T-cell (primary cell): Measurements from ENCODE around the gene CDC42BPA. TPM values are rescaled to one million over a fixed set of nuclear protein-coding genes. Genes with fewer than 3 reads are reported as not detected.

Experiments
- ATAC-seq, 4 experiments: fragments of 200-7000 bp in 3 of 4; fragments of 150-1000 bp in 1 of 4; cut with Tn5 transposase; replicated peaks in 1 of 4; 1 replicate in 3 of 4; 2 replicates in 1 of 4; pipeline ENCODE4 v1.10.0; 2021; ENCODE audit warnings: moderate library complexity in 3 of 4, mild to moderate bottlenecking in 2 of 4, moderate number of reproducible peaks in 1 of 4
- CTCF ChIA-PET, 2 donors: fragments of 300-600 bp; sonication (Branson Sonifier 250); formaldehyde crosslinking; loops; one replicate each; lab custom pipeline; 2022; ENCODE audit warnings: antibody characterized with exemption in 2 of 2; lab: Charles Lee
- POLR2A ChIA-PET, 2 donors: fragments of 300-600 bp; sonication (Branson Sonifier 250); formaldehyde crosslinking; loops; one replicate each; lab custom pipeline; 2022; ENCODE audit warnings: antibody characterized with exemption in 2 of 2; lab: Charles Lee
- DNase-seq, 35 experiments: peaks; one replicate each; pipeline versions ENCODE4 v3.0.0 to v3.0.0-alpha.2; 2013 to 2023
- H3K27ac ChIP-seq: one replicate; pipeline ENCODE4 v1.5.1; 2013; ENCODE audit warnings: low read length
- H3K27me3 ChIP-seq, 2 experiments: replicated peaks in 1 of 2; 1 replicate in 1 of 2; 2 replicates in 1 of 2; pipeline versions ENCODE4 v1.6.1 to v1.7.0; 2013; ENCODE audit warnings: low read length in 1 of 2, mixed read lengths in 1 of 2; ENCODE audit not compliant: control insufficient read depth in 2 of 2, insufficient read depth in 2 of 2; ENCODE audit errors: extremely low read depth in 1 of 2
- H3K36me3 ChIP-seq, 2 donors: 1 replicate in 1 of 2; 2 replicates in 1 of 2; pipeline versions ENCODE4 v1.6.1 to v1.7.0; 2013; ENCODE audit warnings: low read length in 1 of 2; ENCODE audit not compliant: control insufficient read depth in 2 of 2, insufficient read depth in 1 of 2; ENCODE audit errors: extremely low read depth in 1 of 2
- H3K4me1 ChIP-seq, 2 experiments: 1 replicate in 1 of 2; 2 replicates in 1 of 2; pipeline versions ENCODE4 v1.6.1 to v1.7.0; 2013; ENCODE audit warnings: low read length in 2 of 2, mixed read lengths in 1 of 2; ENCODE audit not compliant: insufficient read depth in 2 of 2, control insufficient read depth in 1 of 2; ENCODE audit errors: extremely low read depth in 1 of 2
- H3K4me3 ChIP-seq, 2 donors: 1 replicate in 1 of 2; 2 replicates in 1 of 2; pipeline versions ENCODE4 v1.5.1 to v1.7.0; 2013; ENCODE audit warnings: mild to moderate bottlenecking in 2 of 2, low read length in 1 of 2, moderate library complexity in 1 of 2; ENCODE audit not compliant: control insufficient read depth in 1 of 2; ENCODE audit errors: extremely low read depth in 1 of 2
- H3K9me3 ChIP-seq: 2 replicates; pipeline ENCODE4 v1.7.0; 2013
- H3K27ac Mint-ChIP-seq, 2 donors: one replicate each; pipeline ENCODE4 v1.8.0; 2020 to 2021; ENCODE audit warnings: mild to moderate bottlenecking in 2 of 2, mixed read lengths in 2 of 2
- H3K27me3 Mint-ChIP-seq, 2 donors: one replicate each; pipeline ENCODE4 v1.8.0; 2021 to 2022; ENCODE audit warnings: mixed read lengths in 2 of 2
- H3K36me3 Mint-ChIP-seq: one replicate; pipeline ENCODE4 v1.8.0; 2021; ENCODE audit warnings: mixed read lengths
- H3K4me1 Mint-ChIP-seq, 3 donors: one replicate each; pipeline ENCODE4 v1.8.0; 2020 to 2022; ENCODE audit warnings: mixed read lengths in 3 of 3, mild to moderate bottlenecking in 1 of 3
- H3K4me3 Mint-ChIP-seq, 3 donors: one replicate each; pipeline ENCODE4 v1.8.0; 2020 to 2022; ENCODE audit warnings: mild to moderate bottlenecking in 3 of 3, mixed read lengths in 3 of 3, moderate library complexity in 3 of 3
- H3K9me3 Mint-ChIP-seq, 3 donors: one replicate each; pipeline ENCODE4 v1.8.0; 2020 to 2022; ENCODE audit warnings: mixed read lengths in 3 of 3
- WGBS: methylation state at CpG from one replicate; pipeline ENCODE4 v1.1.5; 2013; ENCODE audit warnings: missing lambda C conversion rate; ENCODE audit not compliant: insufficient coverage; 5-methylcytosine and 5-hydroxymethylcytosine counted together
- total RNA-seq, 35 experiments: library from RNA in 6 of 35; stranded (reverse) in 6 of 35; fragments of 120-200 nt in 1 of 35; gene quantifications; one replicate each; pipeline versions ENCODE4 v1.2.1 to v1.2.4 and lab custom pipeline; 2013 to 2026

CDC42BPA gene
- total RNA-seq, 5 donors from 2014 or later (not counting 1 experiment from before 2014, with no cell fraction given), result 0.33 to 1.6 (median 0.86) TPM

GRCh38 chr1:226950871-226951270 lies 367.4 kb downstream of the CDC42BPA start:
- Histone ChIP-seq H3K4me1 (no peaks in the 10 kb centered on the region), H3K4me3 (no peak overlapping the region), H3K9me3 (no peaks in the 10 kb centered on the region), H3K27ac (no peak overlapping the region), H3K27me3 (no peaks in the 10 kb centered on the region), H3K36me3 (peaks cover 0 to 10% of the 10 kb centered on the region in 2 donors)
- no peak for ATAC-seq
- POLR2A ChIA-PET, result no interaction called here
- no peak for DNase-seq
- H3K4me1 Mint-ChIP-seq, result peaks cover 51 to 66% (median 63%) of the 10 kb centered on the region in 3 donors
- H3K27ac Mint-ChIP-seq, result no peak overlapping the region
- no peaks in the 10 kb centered on the region for H3K27me3 Mint-ChIP-seq
- no CpG with 5 or more reads among the region's 6 CpGs for WGBS
- H3K9me3 Mint-ChIP-seq, result peaks cover 0 to 4% (median 0%) of the 10 kb centered on the region in 3 donors
- H3K4me3 Mint-ChIP-seq, result no peak overlapping the region
- H3K36me3 Mint-ChIP-seq, result peaks cover 28% of the 10 kb centered on the region
- CTCF ChIA-PET, result interaction anchor here in 1 of 2 donors (0.7 kb wide), 1 partner anchor 95 kb away, joined by 3 read pairs; no protein-coding TSS in a partner anchor

GRCh38 chr1:226950316-226950715 lies 368.0 kb downstream of the CDC42BPA start:
- POLR2A ChIA-PET, result no interaction called here
- CTCF ChIA-PET, result interaction anchor here in 1 of 2 donors (0.7 kb wide), 1 partner anchor 95 kb away, joined by 3 read pairs; no protein-coding TSS in a partner anchor
- H3K4me1 Mint-ChIP-seq, result peaks cover 55 to 69% (median 68%) of the 10 kb centered on the region in 3 donors
- H3K27ac Mint-ChIP-seq, result no peak overlapping the region
- no CpG with 5 or more reads among the region's 1 CpG for WGBS
- no peak for ATAC-seq
- H3K36me3 Mint-ChIP-seq, result peaks cover 28% of the 10 kb centered on the region
- Histone ChIP-seq H3K36me3 (peaks cover 0 to 10% of the 10 kb centered on the region in 2 donors), H3K4me1 (no peaks in the 10 kb centered on the region), H3K9me3 (no peaks in the 10 kb centered on the region), H3K27ac (no peak overlapping the region), H3K27me3 (no peaks in the 10 kb centered on the region), H3K4me3 (no peak overlapping the region)
- H3K4me3 Mint-ChIP-seq, result no peak overlapping the region
- H3K27me3 Mint-ChIP-seq, result no peaks in the 10 kb centered on the region
- peaks cover 0 to 4% (median 0%) of the 10 kb centered on the region in 3 donors for H3K9me3 Mint-ChIP-seq
- DNase-seq, result no peak

- Mint-ChIP-seq H3K4me1 (peaks cover 61 to 72% (median 71%) of the 10 kb centered on the region in 3 donors), H3K9me3 (peaks cover 0 to 4% (median 0%) of the 10 kb centered on the region in 3 donors), H3K27ac (no peak overlapping the region), H3K4me3 (no peak overlapping the region), H3K27me3 (no peaks in the 10 kb centered on the region), H3K36me3 (peaks cover 26% of the 10 kb centered on the region)
- DNase-seq, result no peak
- H3K4me1 ChIP-seq, result no peaks in the 10 kb centered on the region
- H3K4me3 ChIP-seq, result no peak overlapping the region
- H3K27ac ChIP-seq, result no peak overlapping the region
- POLR2A ChIA-PET, result no interaction called here
- CTCF ChIA-PET, result no interaction called here
- no peaks in the 10 kb centered on the region for H3K9me3 ChIP-seq
- no CpG with 5 or more reads among the region's 3 CpGs for WGBS
- ATAC-seq, result no peak
- peaks cover 0 to 10% of the 10 kb centered on the region in 2 donors for H3K36me3 ChIP-seq
- H3K27me3 ChIP-seq, result no peaks in the 10 kb centered on the region
Measured at GRCh38 chr1:226949401-226949800, 368.9 kb downstream of the CDC42BPA start.

- WGBS, result 93% methylated on average over 10 of the region's 15 CpGs
- no peaks in the 10 kb centered on the region for H3K9me3 ChIP-seq
- no peak for ATAC-seq
- H3K36me3 ChIP-seq, result peaks cover 0 to 10% of the 10 kb centered on the region in 2 donors
- H3K4me3 ChIP-seq, result no peak overlapping the region
- peaks cover 22% of the 10 kb centered on the region for H3K36me3 Mint-ChIP-seq
- no peak for DNase-seq
- H3K9me3 Mint-ChIP-seq, result peaks cover 0 to 4% (median 0%) of the 10 kb centered on the region in 3 donors
- no peak overlapping the region for H3K27ac ChIP-seq
- peaks cover 65 to 72% (median 71%) of the 10 kb centered on the region in 3 donors for H3K4me1 Mint-ChIP-seq
- no peak overlapping the region for H3K4me3 Mint-ChIP-seq
- peaks cover 0 to 3% of the 10 kb centered on the region in 2 experiments for H3K4me1 ChIP-seq
- H3K27me3 Mint-ChIP-seq, result no peaks in the 10 kb centered on the region
- no peak overlapping the region for H3K27ac Mint-ChIP-seq
- ChIA-PET CTCF (no interaction called here), POLR2A (no interaction called here)
- H3K27me3 ChIP-seq, result no peaks in the 10 kb centered on the region
Measured at GRCh38 chr1:226948996-226949395, 369.3 kb downstream of the CDC42BPA start.

- 88% methylated on average over 3 of the region's 6 CpGs for WGBS
- no peak overlapping the region for H3K27ac Mint-ChIP-seq
- H3K9me3 Mint-ChIP-seq, result peaks cover 0 to 4% (median 0%) of the 10 kb centered on the region in 3 donors
- no peak for ATAC-seq
- CTCF ChIA-PET, result no interaction called here
- peaks cover 0 to 6% of the 10 kb centered on the region in 2 experiments for H3K4me1 ChIP-seq
- POLR2A ChIA-PET, result no interaction called here
- peaks cover 0 to 7% of the 10 kb centered on the region in 2 donors for H3K36me3 ChIP-seq
- H3K36me3 Mint-ChIP-seq, result peaks cover 21% of the 10 kb centered on the region
- H3K27me3 Mint-ChIP-seq, result no peaks in the 10 kb centered on the region
- no peaks in the 10 kb centered on the region for H3K27me3 ChIP-seq
- DNase-seq, result no peak
- H3K9me3 ChIP-seq, result no peaks in the 10 kb centered on the region
- H3K4me1 Mint-ChIP-seq, result peaks cover 68 to 76% (median 73%) of the 10 kb centered on the region in 3 donors
- no peak overlapping the region for H3K27ac ChIP-seq
- no peak overlapping the region for H3K4me3 Mint-ChIP-seq
- no peak overlapping the region for H3K4me3 ChIP-seq
Measured at GRCh38 chr1:226948480-226948879, 369.8 kb downstream of the CDC42BPA start.

- POLR2A ChIA-PET, result no interaction called here
- H3K36me3 Mint-ChIP-seq, result peaks cover 23% of the 10 kb centered on the region
- WGBS, result 100% methylated on average over 1 of the region's 2 CpGs
- H3K4me1 Mint-ChIP-seq, result peaks cover 68 to 76% (median 73%) of the 10 kb centered on the region in 3 donors
- Histone ChIP-seq H3K4me3 (no peak overlapping the region), H3K4me1 (peaks cover 0 to 6% of the 10 kb centered on the region in 2 experiments), H3K27me3 (no peaks in the 10 kb centered on the region), H3K36me3 (peaks cover 0 to 6% of the 10 kb centered on the region in 2 donors), H3K9me3 (no peaks in the 10 kb centered on the region), H3K27ac (no peak overlapping the region)
- H3K4me3 Mint-ChIP-seq, result no peak overlapping the region
- H3K9me3 Mint-ChIP-seq, result peaks cover 0 to 4% (median 0%) of the 10 kb centered on the region in 3 donors
- CTCF ChIA-PET, result no interaction called here
- no peaks in the 10 kb centered on the region for H3K27me3 Mint-ChIP-seq
- DNase-seq, result no peak
- no peak for ATAC-seq
- no peak overlapping the region for H3K27ac Mint-ChIP-seq
Measured at GRCh38 chr1:226948051-226948450, 370.2 kb downstream of the CDC42BPA start.
